Left lung (tissue), 10 donors: Measurements from ENCODE around the gene AP3B2. TPM values are rescaled to one million over a fixed set of nuclear protein-coding genes. Genes with fewer than 3 reads are reported as not detected.

Source experiments
- ATAC-seq: fragments of 200-7000 bp; cut with Tn5 transposase; one replicate; pipeline ENCODE4 v1.9.1; 2020; ENCODE audit warnings: moderate library complexity
- DNase-seq, 4 donors: peaks; one replicate each; pipeline ENCODE4 v3.0.0-alpha.2; 2013 to 2020
- H3K27ac ChIP-seq, 2 donors: fragments of 200-600 bp; sonication (generic) in 1 of 2; one replicate each; pipeline versions ENCODE4 v1.5.0 to v1.8.0; 2020 to 2021
- H3K27me3 ChIP-seq, 2 donors: fragments of 200-600 bp; sonication (generic) in 1 of 2; one replicate each; pipeline versions ENCODE4 v1.5.0 to v1.8.0; 2020 to 2021
- H3K36me3 ChIP-seq, 2 donors: fragments of 200-600 bp; sonication (generic) in 1 of 2; one replicate each; pipeline versions ENCODE4 v1.5.0 to v1.8.0; 2020 to 2021
- H3K4me1 ChIP-seq, 2 donors: fragments of 200-600 bp; one replicate each; pipeline ENCODE4 v1.8.0; 2021
- H3K4me3 ChIP-seq, 2 donors: fragments of 200-600 bp; sonication (generic) in 1 of 2; one replicate each; pipeline versions ENCODE4 v1.5.0 to v1.8.0; 2020 to 2021; ENCODE audit warnings: mild to moderate bottlenecking in 1 of 2
- H3K9me3 ChIP-seq, 2 donors: fragments of 200-600 bp; sonication (generic) in 1 of 2; one replicate each; pipeline versions ENCODE4 v1.5.0 to v1.8.0; 2020 to 2021
- intact Hi-C, 2 donors: fragments of 100-400 bp; cut with DNase I; formaldehyde crosslinking; loops; one replicate each; pipeline versions ENCODE4 v1.11.2 to v1.14.2; 2022
- polyA plus RNA-seq, 6 donors: library from polyadenylated mRNA; unstranded; fragments of 120-200 nt; gene quantifications; one replicate each; pipeline ENCODE4 v1.2.1, GENCODE V29; 2013; ENCODE audit not compliant: insufficient read length in 6 of 6
- total RNA-seq, 2 donors: library from RNA; stranded (reverse); fragmentation: NEBNext Ultra II Directional; extraction: Animal tissue kit (Norgen Biotek cat#: 25700); gene quantifications; one replicate each; pipeline ENCODE4 v1.2.1, GENCODE V29; 2021
- TF ChIP-seq, protein P1 (sequence below), 2 donors: fragments of 200-600 bp; sonication (generic) in 1 of 2; IDR thresholded peaks; one replicate each; pipeline versions ENCODE4 v1.5.0 to v1.8.0; 2021; ENCODE audit warnings: antibody characterized with exemption in 2 of 2
- donor health status: DM: no; HTN: yes; CAD: no.
- donor health status: DM: no; HTN: no; CAD: no.

Gene AP3B2
- total and polyA plus RNA-seq, 8 donors = 0.82 to 3.0 (median 2.1) TPM

DNA sequence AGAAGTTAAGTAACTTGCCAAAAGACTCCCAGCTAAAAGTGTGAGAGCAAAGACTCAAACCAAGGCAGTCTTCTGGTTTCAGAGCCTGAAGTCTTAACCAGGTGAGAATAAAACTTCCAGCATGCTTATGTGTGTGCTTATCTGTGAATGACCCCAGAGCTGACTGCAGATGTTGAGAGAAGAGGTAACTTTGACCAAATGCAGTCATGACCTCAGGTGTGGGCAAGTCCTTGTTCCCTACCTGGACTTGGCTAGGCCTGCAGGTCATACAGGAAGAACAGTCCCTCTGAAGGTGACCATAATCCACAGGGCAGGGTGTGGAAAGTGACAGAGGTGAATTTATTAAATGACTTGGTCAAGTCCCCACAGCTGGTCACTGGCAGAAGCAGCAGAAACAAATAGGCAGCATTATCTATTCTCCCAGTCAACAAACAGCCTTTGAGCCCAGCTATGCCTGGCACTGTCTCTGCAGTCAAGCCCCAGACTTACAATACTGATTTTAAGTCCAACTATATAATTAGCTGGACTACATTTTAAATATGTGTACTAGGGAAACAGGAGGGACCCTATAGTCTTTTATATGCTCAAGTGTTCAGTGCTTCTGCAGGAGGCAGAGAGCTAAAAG lies 59.5 kb downstream of the AP3B2 start:
- TF ChIP-seq, protein P1, sequence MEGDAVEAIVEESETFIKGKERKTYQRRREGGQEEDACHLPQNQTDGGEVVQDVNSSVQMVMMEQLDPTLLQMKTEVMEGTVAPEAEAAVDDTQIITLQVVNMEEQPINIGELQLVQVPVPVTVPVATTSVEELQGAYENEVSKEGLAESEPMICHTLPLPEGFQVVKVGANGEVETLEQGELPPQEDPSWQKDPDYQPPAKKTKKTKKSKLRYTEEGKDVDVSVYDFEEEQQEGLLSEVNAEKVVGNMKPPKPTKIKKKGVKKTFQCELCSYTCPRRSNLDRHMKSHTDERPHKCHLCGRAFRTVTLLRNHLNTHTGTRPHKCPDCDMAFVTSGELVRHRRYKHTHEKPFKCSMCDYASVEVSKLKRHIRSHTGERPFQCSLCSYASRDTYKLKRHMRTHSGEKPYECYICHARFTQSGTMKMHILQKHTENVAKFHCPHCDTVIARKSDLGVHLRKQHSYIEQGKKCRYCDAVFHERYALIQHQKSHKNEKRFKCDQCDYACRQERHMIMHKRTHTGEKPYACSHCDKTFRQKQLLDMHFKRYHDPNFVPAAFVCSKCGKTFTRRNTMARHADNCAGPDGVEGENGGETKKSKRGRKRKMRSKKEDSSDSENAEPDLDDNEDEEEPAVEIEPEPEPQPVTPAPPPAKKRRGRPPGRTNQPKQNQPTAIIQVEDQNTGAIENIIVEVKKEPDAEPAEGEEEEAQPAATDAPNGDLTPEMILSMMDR (IDR thresholded peaks at IDR 0.05) = no peak
- H3K4me3 ChIP-seq = no peak overlapping the region
- H3K4me1 ChIP-seq = peaks cover 11 to 17% of the 10 kb centered on the region in 2 donors
- peaks cover 40 to 78% of the 10 kb centered on the region in 2 donors for H3K27me3 ChIP-seq
- no peaks in the 10 kb centered on the region for H3K9me3 ChIP-seq
- intact Hi-C loops = no loop called here
- ATAC-seq (no peak), DNase-seq (no peak)
- H3K27ac ChIP-seq = no peak overlapping the region
- no peaks in the 10 kb centered on the region for H3K36me3 ChIP-seq

DNA sequence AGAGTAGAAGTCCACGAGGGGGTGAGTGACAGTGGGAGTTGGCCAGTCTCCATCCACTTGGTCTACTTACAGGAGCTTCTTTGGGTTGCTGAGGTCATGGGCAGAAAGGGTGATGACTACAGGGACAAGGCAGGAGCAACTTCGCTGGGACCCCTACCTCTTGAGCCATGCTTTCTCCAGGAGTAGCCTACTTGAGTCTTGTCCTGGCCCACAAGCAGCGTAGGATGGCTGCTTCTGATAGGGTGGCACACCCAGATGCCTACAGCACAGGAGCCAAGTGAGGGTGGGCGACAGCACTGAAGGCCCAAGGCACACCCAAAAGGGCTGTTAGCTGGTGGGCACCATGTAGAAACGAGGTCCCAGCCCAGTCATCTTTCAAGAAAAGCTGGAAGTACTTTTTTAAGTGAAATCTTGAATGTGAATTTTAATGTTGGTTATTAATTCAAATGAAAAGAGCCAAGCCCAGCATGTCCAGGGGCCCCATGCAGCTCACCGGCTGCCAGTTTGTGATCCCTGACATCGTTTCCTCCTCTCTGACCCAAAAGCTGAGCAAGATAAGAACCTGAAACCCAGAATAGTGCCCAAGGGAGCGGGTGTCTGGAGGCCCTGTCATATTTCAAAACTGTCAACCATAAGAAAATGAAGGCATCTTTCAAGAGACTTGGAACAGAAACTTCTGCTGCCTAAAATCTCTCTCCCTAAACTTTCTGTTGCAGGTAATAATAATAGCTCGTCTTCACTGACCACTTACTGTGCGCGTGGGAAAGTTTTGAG lies 60.3 kb downstream of the AP3B2 start:
- H3K27me3 ChIP-seq = peaks cover 44 to 86% of the 10 kb centered on the region in 2 donors
- peaks cover 11 to 17% of the 10 kb centered on the region in 2 donors for H3K4me1 ChIP-seq
- intact Hi-C loops = no loop called here
- no peaks in the 10 kb centered on the region for H3K36me3 ChIP-seq
- no peak for ATAC-seq
- DNase-seq = no peak
- H3K4me3 ChIP-seq = no peak overlapping the region
- no peaks in the 10 kb centered on the region for H3K9me3 ChIP-seq
- TF ChIP-seq, protein P1 (IDR thresholded peaks at IDR 0.05) = no peak
- H3K27ac ChIP-seq = no peak overlapping the region

DNA sequence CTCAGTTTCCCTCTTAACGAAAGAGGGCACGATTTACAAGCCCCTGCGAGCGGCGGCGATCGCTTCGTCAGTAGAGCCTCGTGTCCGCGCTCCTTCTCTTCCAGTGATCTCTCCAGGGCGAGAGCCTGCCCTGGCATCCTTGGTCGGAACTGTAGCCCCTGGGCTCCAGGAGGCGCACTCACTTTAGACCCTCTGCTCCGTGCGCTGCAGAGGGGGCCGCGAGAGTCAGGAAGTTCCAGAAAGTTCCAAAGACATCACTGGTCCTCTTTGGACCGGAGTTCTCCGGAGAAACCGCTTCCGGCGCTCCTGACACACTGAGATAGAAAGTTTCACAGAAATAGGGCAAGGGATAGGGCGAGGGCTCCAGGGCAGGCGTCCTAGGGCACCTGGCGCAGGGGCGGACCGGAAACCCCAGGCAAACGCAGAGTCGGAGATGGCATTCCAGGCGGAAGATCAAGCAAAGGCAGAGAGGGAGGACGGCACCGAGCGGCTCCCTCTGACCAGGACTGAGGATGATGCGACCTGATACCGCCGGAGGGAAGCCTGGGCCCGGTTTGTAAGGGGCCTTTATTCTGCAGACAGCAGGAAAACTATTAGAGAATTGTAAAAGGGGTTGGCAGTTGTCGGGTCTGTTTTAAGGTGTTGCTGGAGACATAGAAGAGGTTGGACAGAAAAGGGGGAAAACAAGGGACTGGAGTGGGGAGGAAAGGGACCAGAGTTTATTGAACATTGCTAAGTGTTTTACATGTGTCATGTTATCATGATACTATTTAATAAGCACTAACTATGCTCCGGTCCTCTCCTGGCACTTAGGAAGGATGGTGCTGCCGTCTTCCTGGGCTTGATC lies 61.2 kb downstream of the AP3B2 start:
- no peaks in the 10 kb centered on the region for H3K9me3 ChIP-seq
- TF ChIP-seq, protein P1 (IDR thresholded peaks at IDR 0.05) = no peak
- H3K27me3 ChIP-seq = peaks cover 50 to 91% of the 10 kb centered on the region in 2 donors
- no peak overlapping the region for H3K27ac ChIP-seq
- no peaks in the 10 kb centered on the region for H3K36me3 ChIP-seq
- DNase-seq = no peak
- no peak for ATAC-seq
- H3K4me3 ChIP-seq = peak overlapping the region; percentile 27 to 43
- intact Hi-C loops = no loop called here
- H3K4me1 ChIP-seq = peaks cover 11 to 17% of the 10 kb centered on the region in 2 donors

DNA sequence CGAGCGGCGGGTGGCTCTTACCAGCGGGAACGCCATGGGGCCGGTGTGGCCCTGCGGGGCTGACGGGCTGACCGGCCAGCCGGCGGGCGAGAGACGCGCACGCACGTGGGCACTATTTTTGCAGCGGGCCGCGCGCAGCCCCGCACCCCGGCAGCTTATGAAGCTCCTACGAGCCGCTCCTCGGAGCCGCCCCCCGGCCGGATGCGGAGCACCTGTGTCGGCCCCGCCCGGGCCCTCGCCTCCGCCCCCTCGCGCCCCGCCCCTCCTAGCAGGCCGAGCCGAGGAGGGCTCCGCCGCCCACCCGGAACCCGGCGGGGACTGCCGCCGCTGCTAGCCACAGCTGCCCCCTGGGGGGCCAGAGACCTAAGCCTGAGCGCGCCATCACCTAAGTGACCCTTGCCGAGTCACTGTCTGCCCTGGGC lies 61.8 kb downstream of the AP3B2 start:
- DNase-seq (peak in 1 of 4 donors; percentile 77), ATAC-seq (peak; percentile 36)
- Histone ChIP-seq H3K36me3 (no peaks in the 10 kb centered on the region), H3K27ac (no peak overlapping the region), H3K27me3 (peaks cover 53 to 93% of the 10 kb centered on the region in 2 donors), H3K4me1 (peaks cover 11 to 17% of the 10 kb centered on the region in 2 donors), H3K9me3 (no peaks in the 10 kb centered on the region), H3K4me3 (peak overlapping the region; percentile 27 to 43)
- intact Hi-C loops = no loop called here
- TF ChIP-seq, protein P1 (IDR thresholded peaks at IDR 0.05) = no peak
